Gastroesophageal sphincter (tissue), 3 donors: Measurements from ENCODE around the gene LANCL1.

Experiments used
- EP300 ChIP-seq: sonication (generic); formaldehyde crosslinking; IDR thresholded peaks from one replicate; pipeline ENCODE4 v1.6.1; 2017; ENCODE audit warnings: antibody characterized with exemption, mild to moderate bottlenecking
- POLR2A ChIP-seq, 2 donors: fragments of 450-650 bp; IDR thresholded peaks; one replicate each; pipeline ENCODE4 v1.6.1; 2017; ENCODE audit warnings: antibody characterized with exemption in 2 of 2, mild to moderate bottlenecking in 2 of 2, moderate library complexity in 1 of 2
- POLR2AphosphoS5 ChIP-seq: sonication (generic); formaldehyde crosslinking; IDR thresholded peaks from one replicate; pipeline ENCODE4 v1.6.1; 2017; ENCODE audit warnings: antibody characterized with exemption
- TF ChIP-seq, protein P1 (sequence below), 4 experiments: fragments of 200-600 bp in 2 of 4; fragments of 450-650 bp in 2 of 4; sonication (generic) in 1 of 4; IDR thresholded peaks; one replicate each; pipeline ENCODE4 v1.5.1; 2017 to 2019; ENCODE audit warnings: antibody characterized with exemption in 4 of 4, mild to moderate bottlenecking in 2 of 4, moderate library complexity in 2 of 4

DNA sequence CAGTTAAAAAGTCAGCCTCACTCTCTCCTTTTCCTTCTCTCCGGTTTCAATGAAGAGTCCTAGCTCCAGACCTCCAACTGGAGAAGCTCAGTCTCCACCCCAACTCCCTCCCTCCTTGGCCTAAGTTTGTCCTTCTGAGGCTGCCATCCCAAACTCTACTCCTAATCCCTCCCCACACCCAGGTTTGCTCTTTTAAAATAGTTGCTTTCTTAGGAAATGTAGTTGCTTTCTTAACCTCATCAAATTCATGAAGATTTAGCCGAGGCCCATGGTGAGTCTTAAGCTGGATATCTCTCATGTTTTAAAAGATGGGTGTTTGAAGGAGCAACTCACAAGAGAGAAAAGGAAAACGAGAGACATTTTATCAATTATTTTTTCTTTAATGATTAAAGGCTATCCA is 937 bp upstream of the LANCL1 start:
- TF ChIP-seq, protein P1, sequence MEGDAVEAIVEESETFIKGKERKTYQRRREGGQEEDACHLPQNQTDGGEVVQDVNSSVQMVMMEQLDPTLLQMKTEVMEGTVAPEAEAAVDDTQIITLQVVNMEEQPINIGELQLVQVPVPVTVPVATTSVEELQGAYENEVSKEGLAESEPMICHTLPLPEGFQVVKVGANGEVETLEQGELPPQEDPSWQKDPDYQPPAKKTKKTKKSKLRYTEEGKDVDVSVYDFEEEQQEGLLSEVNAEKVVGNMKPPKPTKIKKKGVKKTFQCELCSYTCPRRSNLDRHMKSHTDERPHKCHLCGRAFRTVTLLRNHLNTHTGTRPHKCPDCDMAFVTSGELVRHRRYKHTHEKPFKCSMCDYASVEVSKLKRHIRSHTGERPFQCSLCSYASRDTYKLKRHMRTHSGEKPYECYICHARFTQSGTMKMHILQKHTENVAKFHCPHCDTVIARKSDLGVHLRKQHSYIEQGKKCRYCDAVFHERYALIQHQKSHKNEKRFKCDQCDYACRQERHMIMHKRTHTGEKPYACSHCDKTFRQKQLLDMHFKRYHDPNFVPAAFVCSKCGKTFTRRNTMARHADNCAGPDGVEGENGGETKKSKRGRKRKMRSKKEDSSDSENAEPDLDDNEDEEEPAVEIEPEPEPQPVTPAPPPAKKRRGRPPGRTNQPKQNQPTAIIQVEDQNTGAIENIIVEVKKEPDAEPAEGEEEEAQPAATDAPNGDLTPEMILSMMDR (IDR thresholded peaks at IDR 0.05): no peak
- no peak for TF ChIP-seq EP300
- no peak for TF ChIP-seq POLR2AphosphoS5
- TF ChIP-seq POLR2A (IDR thresholded peaks at IDR 0.05): no peak
